Loucy (cell line): ENCODE data around the gene NARF.

ENCODE experiments used
- EZH2phosphoT487 ChIP-seq: fragments of 200-600 bp; IDR thresholded peaks from 2 replicates; pipeline ENCODE4 v1.6.1; 2018; ENCODE audit warnings: antibody characterized with exemption, mild to moderate bottlenecking, moderate library complexity, borderline replicate concordance
- TF ChIP-seq, protein P1 (sequence below): fragments of 200-600 bp; sonication (generic); conservative IDR thresholded peaks from 2 replicates; pipeline ENCODE4 v1.5.1; 2014; ENCODE audit warnings: mild to moderate bottlenecking, antibody characterized with exemption, low read length

DNA sequence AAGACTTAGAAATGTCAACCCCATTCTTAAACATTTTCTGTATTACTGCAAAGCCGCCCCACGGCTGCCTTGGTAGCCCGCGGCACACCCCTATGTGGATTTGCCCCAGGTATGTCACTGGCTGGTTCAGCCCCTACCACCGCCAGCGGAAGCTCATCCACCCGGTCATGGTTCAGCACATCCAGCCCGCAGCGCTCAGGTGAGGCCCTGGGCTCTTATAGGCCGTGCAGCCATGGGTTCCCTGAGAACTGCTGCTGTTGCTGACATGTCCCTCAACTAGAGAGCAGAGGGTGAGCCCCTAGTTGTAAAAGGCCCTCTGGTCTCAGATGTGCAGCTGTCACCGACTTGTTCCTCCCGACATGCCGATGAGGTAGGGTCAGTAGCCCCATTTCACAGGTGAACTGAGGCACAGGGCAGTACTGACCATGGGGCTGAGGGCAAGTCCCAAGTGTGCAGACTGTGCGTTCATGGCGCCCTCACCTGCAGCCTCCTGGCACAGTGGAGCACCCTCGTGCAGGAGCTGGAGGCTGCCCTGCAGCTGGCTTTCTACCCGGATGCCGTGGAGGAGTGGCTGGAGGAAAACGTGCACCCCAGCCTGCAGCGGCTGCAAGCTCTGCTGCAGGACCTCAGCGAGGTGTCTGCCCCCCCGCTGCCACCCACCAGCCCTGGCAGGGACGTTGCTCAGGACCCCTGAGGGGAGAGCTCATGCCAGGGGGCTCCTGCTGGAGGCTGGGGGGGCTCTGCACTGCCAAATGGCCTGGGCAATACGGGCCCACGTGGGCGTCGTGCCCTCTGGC, 16.7 kb upstream of the NARF start:
- TF ChIP-seq, protein P1, sequence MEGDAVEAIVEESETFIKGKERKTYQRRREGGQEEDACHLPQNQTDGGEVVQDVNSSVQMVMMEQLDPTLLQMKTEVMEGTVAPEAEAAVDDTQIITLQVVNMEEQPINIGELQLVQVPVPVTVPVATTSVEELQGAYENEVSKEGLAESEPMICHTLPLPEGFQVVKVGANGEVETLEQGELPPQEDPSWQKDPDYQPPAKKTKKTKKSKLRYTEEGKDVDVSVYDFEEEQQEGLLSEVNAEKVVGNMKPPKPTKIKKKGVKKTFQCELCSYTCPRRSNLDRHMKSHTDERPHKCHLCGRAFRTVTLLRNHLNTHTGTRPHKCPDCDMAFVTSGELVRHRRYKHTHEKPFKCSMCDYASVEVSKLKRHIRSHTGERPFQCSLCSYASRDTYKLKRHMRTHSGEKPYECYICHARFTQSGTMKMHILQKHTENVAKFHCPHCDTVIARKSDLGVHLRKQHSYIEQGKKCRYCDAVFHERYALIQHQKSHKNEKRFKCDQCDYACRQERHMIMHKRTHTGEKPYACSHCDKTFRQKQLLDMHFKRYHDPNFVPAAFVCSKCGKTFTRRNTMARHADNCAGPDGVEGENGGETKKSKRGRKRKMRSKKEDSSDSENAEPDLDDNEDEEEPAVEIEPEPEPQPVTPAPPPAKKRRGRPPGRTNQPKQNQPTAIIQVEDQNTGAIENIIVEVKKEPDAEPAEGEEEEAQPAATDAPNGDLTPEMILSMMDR = no peak
- TF ChIP-seq EZH2phosphoT487 = no peak
